Spinal cord (tissue), 10 donors: ENCODE results near the gene GALNT10. TPM values are rescaled to one million over a fixed set of nuclear protein-coding genes. Genes with fewer than 3 reads are reported as not detected.
A peak's percentile ranks its signal among the peaks of the same experiment; 100 is the strongest.

Source experiments
- DNase-seq, 6 donors: peaks; one replicate each; pipeline versions ENCODE4 v3.0.0 to v3.0.0-alpha.2; 2013 to 2015; ENCODE audit warnings: low spot score in 6 of 6, low read depth in 4 of 6
- H3K27ac ChIP-seq: one replicate; pipeline ENCODE4 v1.5.1; 2013; ENCODE audit warnings: low read depth, low read length, control low read depth
- H3K27me3 ChIP-seq: one replicate; pipeline ENCODE4 v1.6.1; 2013; ENCODE audit warnings: low read length; ENCODE audit not compliant: control insufficient read depth, insufficient read depth
- H3K36me3 ChIP-seq: one replicate; pipeline ENCODE4 v1.6.1; 2013; ENCODE audit warnings: low read length; ENCODE audit not compliant: control insufficient read depth, insufficient read depth
- H3K4me1 ChIP-seq: one replicate; pipeline ENCODE4 v1.6.1; 2013; ENCODE audit warnings: low read length; ENCODE audit not compliant: control insufficient read depth, insufficient read depth
- H3K4me3 ChIP-seq: one replicate; pipeline ENCODE4 v1.5.1; 2013; ENCODE audit warnings: low read depth, low read length, control low read depth
- H3K9me3 ChIP-seq: one replicate; pipeline ENCODE4 v1.6.1; 2013; ENCODE audit warnings: low read length; ENCODE audit not compliant: control insufficient read depth, insufficient read depth
- WGBS: methylation state at CpG from one replicate; pipeline ENCODE4 v1.1.5; 2013; ENCODE audit warnings: missing lambda C conversion rate; ENCODE audit not compliant: insufficient coverage; 5-methylcytosine and 5-hydroxymethylcytosine counted together
- polyA plus RNA-seq, 2 donors: library from polyadenylated mRNA; unstranded; fragments of 120-200 nt; gene quantifications; one replicate each; pipeline ENCODE4 v1.2.1, GENCODE V29; 2013; ENCODE audit not compliant: insufficient read length in 2 of 2
- small RNA-seq: library from RNA; depleted of rRNA; stranded (forward); fragments of <200 nt; gene quantifications from one replicate; pipeline ENCODE3, GENCODE V24; 2014; ENCODE audit warnings: low replicate concordance
- total RNA-seq, 2 donors: library from RNA; depleted of rRNA in 1 of 2; stranded (reverse); fragments of 120-200 nt in 1 of 2; fragments of >200 nt in 1 of 2; gene quantifications; one replicate each; pipeline versions ENCODE4 v1.2.3 to v1.2.4, GENCODE V29; 2013 to 2014
- donor health status: healthy.

Gene GALNT10
- total and polyA plus RNA-seq, 4 donors, result 17.2 to 31.2 (median 22.5) TPM

DNA sequence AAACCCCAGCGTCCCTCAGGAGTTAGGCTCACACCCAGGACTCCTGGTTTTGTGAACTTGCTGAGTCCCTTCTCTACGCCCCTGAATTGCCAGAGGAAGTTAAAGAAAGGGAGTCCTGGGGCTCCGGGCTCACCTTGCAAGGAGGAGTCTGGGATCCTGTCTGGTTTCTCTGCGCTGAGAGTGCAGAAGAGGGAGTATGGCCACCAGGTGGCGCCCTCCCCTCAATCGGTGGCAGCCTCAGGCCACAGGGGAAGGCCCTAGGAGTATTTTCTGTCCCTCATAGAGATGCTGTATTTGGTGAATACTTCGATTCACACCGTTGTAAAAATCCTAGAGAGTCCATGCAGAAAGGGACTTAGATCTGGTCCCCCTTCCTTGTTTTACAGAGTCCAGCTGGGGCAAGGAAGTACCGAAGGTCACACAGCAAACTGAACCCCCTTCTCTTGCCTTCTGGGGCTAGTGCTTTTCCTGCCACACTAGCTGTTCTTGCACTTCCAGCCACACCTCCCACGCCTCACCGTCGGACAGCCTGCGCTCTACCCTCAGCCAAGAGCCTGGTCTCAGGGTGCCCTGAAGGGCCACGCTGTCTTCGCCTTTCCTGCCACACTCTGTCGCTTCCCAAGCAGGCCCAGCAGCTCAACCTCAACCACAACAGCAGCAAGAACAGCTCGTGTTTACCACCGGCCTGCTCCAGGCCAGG is 277.3 kb downstream of the GALNT10 start:
- no peak overlapping the region for H3K4me3 ChIP-seq
- H3K4me1 ChIP-seq, result peaks cover 2% of the 10 kb centered on the region
- H3K9me3 ChIP-seq, result no peaks in the 10 kb centered on the region
- H3K27ac ChIP-seq, result no peak overlapping the region
- WGBS, result 49% methylated on average over 14 of the region's 18 CpGs
- H3K36me3 ChIP-seq, result no peaks in the 10 kb centered on the region
- DNase-seq, result peak in 3 of 6 donors; percentile 53 to 84 (median 80)
- peaks cover 57% of the 10 kb centered on the region for H3K27me3 ChIP-seq

DNA sequence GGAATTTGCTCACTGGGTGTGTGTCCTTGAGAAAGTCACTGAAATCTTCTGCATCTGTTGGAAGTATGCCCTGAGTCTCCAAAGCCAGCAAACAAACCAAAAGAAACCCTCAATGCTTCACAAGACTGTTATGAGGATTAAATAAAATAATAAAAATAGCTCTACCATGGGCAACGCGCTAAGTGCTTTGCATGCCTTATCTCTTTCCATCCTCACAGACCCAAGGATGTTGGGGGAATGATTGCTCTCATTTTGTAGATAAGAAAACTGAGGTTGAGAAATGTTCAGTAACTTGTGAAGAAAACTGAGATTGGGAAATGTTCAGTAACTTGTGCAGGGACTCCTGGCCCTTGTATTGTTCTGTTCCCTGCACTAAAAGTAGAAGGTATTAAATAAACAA is 279.6 kb downstream of the GALNT10 start:
- Histone ChIP-seq H3K27me3 (peaks cover 80% of the 10 kb centered on the region), H3K36me3 (no peaks in the 10 kb centered on the region), H3K27ac (no peak overlapping the region), H3K4me1 (peaks cover 13% of the 10 kb centered on the region), H3K4me3 (no peak overlapping the region), H3K9me3 (no peaks in the 10 kb centered on the region)
- no CpG with 5 or more reads among the region's 2 CpGs for WGBS
- DNase-seq, result no peak

Small RNA genes within 50 kb of the gene (small RNA-seq; reads per million reads assigned to genes)
- gene MIR1294, result 0.89 reads per million, percentile 76 among the genes with 10 or more reads in this experiment
- gene RN7SL655P, result not detected

Other genes starting within 250 kb of the GALNT10 start
- gene FAM114A2, start 151.8 kb upstream of the GALNT10 start, total RNA-seq, result 10 to 100 TPM; 33.9 to 54.3 TPM
- 10 to 100 TPM; 16.4 to 20.2 TPM for gene FAM114A2, start 151.8 kb upstream of the GALNT10 start, polyA plus RNA-seq
- 100 to 1,000 TPM in 1 of 2 donors, 10 to 100 TPM in 1; 62.2 to 154 TPM for gene MFAP3, start 151.8 kb upstream of the GALNT10 start, total RNA-seq
- 10 to 100 TPM; 26.2 to 37.4 TPM for gene MFAP3, start 151.8 kb upstream of the GALNT10 start, polyA plus RNA-seq